22Rv1 (cell line): ENCODE results near the gene PCDHA6.

Experiments
- CTCF ChIP-seq: fragments of 450-650 bp; IDR thresholded peaks from 2 replicates; pipeline ENCODE4 v1.5.1; 2017; ENCODE audit warnings: mild to moderate bottlenecking
- ZFX ChIP-seq: fragments of 450-650 bp; IDR thresholded peaks from 2 replicates; pipeline ENCODE4 v1.6.1; 2017; ENCODE audit warnings: antibody characterized with exemption, borderline replicate concordance

GRCh38 chr5:140808889-140809291 lies 18.9 kb upstream of the PCDHA6 start:
- TF ChIP-seq CTCF (no peak), ZFX (no peak)
